HCEC 1CT (cell line): Measurements from ENCODE around the gene PDCD2.
"Not testable (repeated sequence)": the region's sequence is repeated elsewhere in the genome, so short reads cannot be mapped to it uniquely, and the experiment has no call there.

Experiments used
- DNase-seq: peaks from one replicate; pipeline ENCODE4 v3.0.0-alpha.2; 2017

Gene PDCD2

GRCh38 chr6:170584181-170584953 is at the start of gene PDCD2:
Gene PDCD2 (minus strand): TSS chr6:170584637. CDS start chr6:170584581, 56 bp downstream.
- peak; percentile 94 for DNase-seq

- DNase-seq: not testable (repeated sequence)
Measured at GRCh38 chr6:170616020-170616554, 31.6 kb upstream of the PDCD2 start.

- not testable (repeated sequence) for DNase-seq
Measured at GRCh38 chr6:170612256-170612804, 27.9 kb upstream of the PDCD2 start.

- DNase-seq: not testable (repeated sequence)
Measured at GRCh38 chr6:170609225-170609624, 24.8 kb upstream of the PDCD2 start.

- no peak for DNase-seq
Measured at GRCh38 chr6:170605574-170606259, 21.3 kb upstream of the PDCD2 start.

- DNase-seq: no peak
Measured at GRCh38 chr6:170597278-170597677, 12.8 kb upstream of the PDCD2 start.

- no peak for DNase-seq
Measured at GRCh38 chr6:170596426-170596825, 12.0 kb upstream of the PDCD2 start.

- no peak for DNase-seq
Measured at GRCh38 chr6:170590725-170591124, 6.3 kb upstream of the PDCD2 start.

GRCh38 chr6:170584954-170585498 is 589 bp upstream of the PDCD2 start:
- DNase-seq: no peak

GRCh38 chr6:170583756-170584180 is 669 bp downstream of the PDCD2 start:
- DNase-seq: peak; percentile 4

GRCh38 chr6:170578909-170579308 is 5.5 kb downstream of the PDCD2 start:
- DNase-seq: no peak

- peak; percentile 17 for DNase-seq
Measured at GRCh38 chr6:170575250-170575649, 9.2 kb downstream of the PDCD2 start.

- no peak for DNase-seq
Measured at GRCh38 chr6:170572704-170573466, 11.6 kb downstream of the PDCD2 start.

- no peak for DNase-seq
Measured at GRCh38 chr6:170564936-170565530, 19.4 kb downstream of the PDCD2 start.

- DNase-seq: no peak
Measured at GRCh38 chr6:170561555-170561954, 22.9 kb downstream of the PDCD2 start.

GRCh38 chr6:170555305-170555704 is 29.1 kb downstream of the PDCD2 start:
- no peak for DNase-seq

GRCh38 chr6:170554796-170555137 is 29.7 kb downstream of the PDCD2 start:
- no peak for DNase-seq

GRCh38 chr6:170554013-170554795 is 30.2 kb downstream of the PDCD2 start, which contains the start of gene TBP:
Gene TBP (plus strand): TSS chr6:170554369. CDS start chr6:170557030, 2,661 bp downstream.
- peak; percentile 99 for DNase-seq

- DNase-seq: peak; percentile 30
Measured at GRCh38 chr6:170553534-170554012, 30.9 kb downstream of the PDCD2 start.

- peak; percentile 93 for DNase-seq
Measured at GRCh38 chr6:170552765-170553533, 31.5 kb downstream of the PDCD2 start, which contains the start of gene PSMB1. Gene PSMB1 (minus strand): TSS chr6:170553307. CDS start chr6:170553242, 65 bp downstream.
